ENCODE data around the gene NLGN1.

NLGN1 gene

DNA sequence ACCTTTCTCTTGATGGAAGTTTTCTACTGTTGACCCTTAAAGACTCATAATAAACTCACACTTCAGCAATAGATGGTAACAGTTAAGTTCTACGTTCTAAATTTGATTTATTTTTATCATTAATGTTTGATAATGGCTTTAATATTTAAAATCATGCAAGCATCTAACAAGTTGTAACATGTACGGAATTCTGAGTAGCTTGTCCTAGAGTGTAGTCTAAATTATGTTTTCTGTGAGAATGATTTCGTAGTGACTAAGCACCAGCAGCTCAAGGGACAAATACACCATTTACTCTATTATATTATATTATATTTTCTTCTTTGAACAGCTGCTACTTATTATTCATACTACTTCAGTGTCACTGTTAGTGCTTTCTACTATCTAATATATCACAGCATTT, 345.6 kb downstream of the NLGN1 start:
- H3K27me3 ChIP-seq (ENCODE audit: insufficient read depth, low read length) = no peaks in the 10 kb centered on the region
- no peak overlapping the region for H3K9ac ChIP-seq (ENCODE audit: low read depth, low read length)
- H3K27ac ChIP-seq (ENCODE audit: low read depth, low read length) = no peak overlapping the region
- H3K4me3 ChIP-seq (ENCODE audit: low read length) = no peak overlapping the region
- H3K36me3 ChIP-seq (ENCODE audit: insufficient read depth, low read length) = no peaks in the 10 kb centered on the region
- peaks cover 17% of the 10 kb centered on the region for H3K4me1 ChIP-seq (ENCODE audit: insufficient read depth, low read length)
- WGBS = 83% methylated on average over 2 of the region's 3 CpGs
- H3K9me3 ChIP-seq (ENCODE audit: insufficient read depth, low read depth, low read length) = no peaks in the 10 kb centered on the region

- no peaks in the 10 kb centered on the region for H3K27me3 ChIP-seq (ENCODE audit: insufficient read depth, low read length)
- no peak overlapping the region for H3K27ac ChIP-seq (ENCODE audit: low read depth, low read length)
- no peak overlapping the region for H3K4me3 ChIP-seq (ENCODE audit: low read length)
- H3K4me1 ChIP-seq (ENCODE audit: insufficient read depth, low read length) = peaks cover 17% of the 10 kb centered on the region
- 96% methylated on average over 1 of the region's 1 CpG for WGBS
- H3K36me3 ChIP-seq (ENCODE audit: insufficient read depth, low read length) = no peaks in the 10 kb centered on the region
- H3K9ac ChIP-seq (ENCODE audit: low read depth, low read length) = no peak overlapping the region
- no peaks in the 10 kb centered on the region for H3K9me3 ChIP-seq (ENCODE audit: insufficient read depth, low read depth, low read length)
Observed at GRCh38 chr3:173743516-173743915, 346.0 kb downstream of the NLGN1 start.

DNA sequence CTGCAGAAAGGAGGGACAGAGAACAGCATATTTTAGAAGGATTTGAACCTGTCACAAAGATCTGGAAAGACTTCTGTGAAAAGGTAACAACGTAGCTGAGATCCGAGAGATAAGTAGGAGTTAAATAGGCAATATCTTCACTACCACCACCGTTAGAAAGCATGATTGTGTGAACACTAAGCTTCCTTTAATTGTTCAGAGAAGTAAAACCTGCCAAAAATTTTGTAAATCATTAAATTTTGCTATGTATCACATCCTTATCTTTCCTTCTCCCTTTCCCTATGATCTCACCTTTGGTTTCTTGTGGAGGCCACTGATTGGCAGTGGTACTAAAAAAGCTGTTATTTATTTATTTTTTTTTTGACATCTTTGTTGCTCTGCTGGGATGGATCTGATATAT, 346.9 kb downstream of the NLGN1 start:
- WGBS = 94% methylated on average over 3 of the region's 3 CpGs
- H3K4me1 ChIP-seq (ENCODE audit: insufficient read depth, low read length) = peaks cover 7% of the 10 kb centered on the region
- H3K9me3 ChIP-seq (ENCODE audit: insufficient read depth, low read depth, low read length) = no peaks in the 10 kb centered on the region
- H3K4me3 ChIP-seq (ENCODE audit: low read length) = no peak overlapping the region
- H3K27ac ChIP-seq (ENCODE audit: low read depth, low read length) = no peak overlapping the region
- H3K9ac ChIP-seq (ENCODE audit: low read depth, low read length) = no peak overlapping the region
- no peaks in the 10 kb centered on the region for H3K36me3 ChIP-seq (ENCODE audit: insufficient read depth, low read length)
- H3K27me3 ChIP-seq (ENCODE audit: insufficient read depth, low read length) = no peaks in the 10 kb centered on the region

GRCh38 chr3:173744895-173745294, 347.4 kb downstream of the NLGN1 start:
- no peak overlapping the region for H3K9ac ChIP-seq (ENCODE audit: low read depth, low read length)
- no peaks in the 10 kb centered on the region for H3K27me3 ChIP-seq (ENCODE audit: insufficient read depth, low read length)
- whole genome bisulfite sequencing = 91% methylated on average over 3 of the region's 4 CpGs
- H3K9me3 ChIP-seq (ENCODE audit: insufficient read depth, low read depth, low read length) = no peaks in the 10 kb centered on the region
- no peak overlapping the region for H3K27ac ChIP-seq (ENCODE audit: low read depth, low read length)
- peaks cover 3% of the 10 kb centered on the region; the same call in 1 of the 2 replicates for H3K4me1 ChIP-seq (ENCODE audit: insufficient read depth, low read length)
- no peak overlapping the region for H3K4me3 ChIP-seq (ENCODE audit: low read length)
- H3K36me3 ChIP-seq (ENCODE audit: insufficient read depth, low read length) = no peaks in the 10 kb centered on the region

DNA sequence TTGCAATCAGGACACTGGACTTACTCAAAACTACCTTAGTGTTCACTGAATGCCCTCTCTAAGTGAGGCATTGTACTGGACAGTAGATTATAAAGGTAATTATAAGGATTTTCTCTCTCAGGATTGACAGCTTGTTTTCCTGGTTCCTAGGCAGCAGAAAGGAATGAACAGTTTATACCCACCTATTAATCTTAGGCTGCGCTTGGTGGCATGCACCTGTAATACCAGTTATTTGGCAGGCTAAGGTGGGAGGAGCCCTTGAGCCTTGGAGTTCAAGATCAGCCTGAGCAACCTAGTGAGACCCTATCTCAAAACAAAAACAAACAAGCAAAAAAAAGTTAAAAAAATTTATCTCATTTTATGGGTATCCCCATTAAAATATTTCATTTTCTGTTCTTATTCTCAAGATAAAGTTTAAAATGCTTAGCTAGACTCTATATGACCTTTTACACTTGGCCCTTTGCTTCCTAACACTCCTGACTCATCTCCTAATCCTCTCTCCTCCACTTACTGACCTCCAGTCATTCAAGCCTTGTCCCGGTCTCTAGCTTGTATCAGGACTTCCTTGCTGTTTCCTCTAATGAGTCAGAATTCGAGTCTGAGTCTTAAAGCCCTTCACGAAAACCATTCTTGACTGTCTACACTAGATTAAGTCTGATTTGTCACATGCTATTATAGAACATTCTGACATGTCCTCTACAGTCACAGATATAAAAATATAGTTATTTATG, 348.6 kb downstream of the NLGN1 start:
- H3K36me3 ChIP-seq (ENCODE audit: insufficient read depth, low read length) = no peaks in the 10 kb centered on the region
- peaks cover under 1% of the 10 kb centered on the region; the same call in 1 of the 2 replicates for H3K4me1 ChIP-seq (ENCODE audit: insufficient read depth, low read length)
- no peak overlapping the region for H3K4me3 ChIP-seq (ENCODE audit: low read length)
- H3K9ac ChIP-seq (ENCODE audit: low read depth, low read length) = no peak overlapping the region
- H3K27ac ChIP-seq (ENCODE audit: low read depth, low read length) = no peak overlapping the region
- WGBS = 79% methylated on average over 4 of the region's 4 CpGs
- H3K9me3 ChIP-seq (ENCODE audit: insufficient read depth, low read depth, low read length) = no peaks in the 10 kb centered on the region
- H3K27me3 ChIP-seq (ENCODE audit: insufficient read depth, low read length) = no peaks in the 10 kb centered on the region

- H3K27me3 ChIP-seq (ENCODE audit: insufficient read depth, low read length) = no peaks in the 10 kb centered on the region
- H3K9ac ChIP-seq (ENCODE audit: low read depth, low read length) = no peak overlapping the region
- H3K4me3 ChIP-seq (ENCODE audit: low read length) = no peak overlapping the region
- WGBS = 100% methylated on average over 3 of the region's 3 CpGs
- no peaks in the 10 kb centered on the region for H3K36me3 ChIP-seq (ENCODE audit: insufficient read depth, low read length)
- no peaks in the 10 kb centered on the region for H3K9me3 ChIP-seq (ENCODE audit: insufficient read depth, low read depth, low read length)
- no peak overlapping the region for H3K27ac ChIP-seq (ENCODE audit: low read depth, low read length)
- peaks cover 10% of the 10 kb centered on the region; the same call in 1 of the 2 replicates for H3K4me1 ChIP-seq (ENCODE audit: insufficient read depth, low read length)
Observed at GRCh38 chr3:173747427-173747826, 349.9 kb downstream of the NLGN1 start.

GRCh38 chr3:173748105-173748504, 350.6 kb downstream of the NLGN1 start:
- H3K27me3 ChIP-seq (ENCODE audit: insufficient read depth, low read length) = no peaks in the 10 kb centered on the region
- no peaks in the 10 kb centered on the region for H3K36me3 ChIP-seq (ENCODE audit: insufficient read depth, low read length)
- no peak overlapping the region for H3K9ac ChIP-seq (ENCODE audit: low read depth, low read length)
- no peaks in the 10 kb centered on the region for H3K9me3 ChIP-seq (ENCODE audit: insufficient read depth, low read depth, low read length)
- H3K27ac ChIP-seq (ENCODE audit: low read depth, low read length) = no peak overlapping the region
- no peak overlapping the region for H3K4me3 ChIP-seq (ENCODE audit: low read length)
- WGBS = no CpG with 5 or more reads among the region's 1 CpG
- H3K4me1 ChIP-seq (ENCODE audit: insufficient read depth, low read length) = peaks cover 10% of the 10 kb centered on the region; the same call in 1 of the 2 replicates

GRCh38 chr3:173750095-173750494, 352.6 kb downstream of the NLGN1 start:
- Histone ChIP-seq H3K27me3 (ENCODE audit: insufficient read depth, low read length) (no peaks in the 10 kb centered on the region), H3K9me3 (ENCODE audit: insufficient read depth, low read depth, low read length) (no peaks in the 10 kb centered on the region), H3K4me1 (ENCODE audit: insufficient read depth, low read length) (peaks cover 10% of the 10 kb centered on the region; the same call in 1 of the 2 replicates), H3K9ac (ENCODE audit: low read depth, low read length) (no peak overlapping the region), H3K4me3 (ENCODE audit: low read length) (no peak overlapping the region), H3K36me3 (ENCODE audit: insufficient read depth, low read length) (no peaks in the 10 kb centered on the region), H3K27ac (ENCODE audit: low read depth, low read length) (no peak overlapping the region)
- WGBS = 91% methylated on average over 1 of the region's 2 CpGs

GRCh38 chr3:173750591-173750990, 353.0 kb downstream of the NLGN1 start:
- no peaks in the 10 kb centered on the region for H3K9me3 ChIP-seq (ENCODE audit: insufficient read depth, low read depth, low read length)
- H3K4me3 ChIP-seq (ENCODE audit: low read length) = no peak overlapping the region
- H3K4me1 ChIP-seq (ENCODE audit: insufficient read depth, low read length) = peaks cover 10% of the 10 kb centered on the region; the same call in 1 of the 2 replicates
- H3K27me3 ChIP-seq (ENCODE audit: insufficient read depth, low read length) = no peaks in the 10 kb centered on the region
- H3K36me3 ChIP-seq (ENCODE audit: insufficient read depth, low read length) = no peaks in the 10 kb centered on the region
- no peak overlapping the region for H3K9ac ChIP-seq (ENCODE audit: low read depth, low read length)
- no peak overlapping the region for H3K27ac ChIP-seq (ENCODE audit: low read depth, low read length)
- 87% methylated on average over 1 of the region's 1 CpG for WGBS

DNA sequence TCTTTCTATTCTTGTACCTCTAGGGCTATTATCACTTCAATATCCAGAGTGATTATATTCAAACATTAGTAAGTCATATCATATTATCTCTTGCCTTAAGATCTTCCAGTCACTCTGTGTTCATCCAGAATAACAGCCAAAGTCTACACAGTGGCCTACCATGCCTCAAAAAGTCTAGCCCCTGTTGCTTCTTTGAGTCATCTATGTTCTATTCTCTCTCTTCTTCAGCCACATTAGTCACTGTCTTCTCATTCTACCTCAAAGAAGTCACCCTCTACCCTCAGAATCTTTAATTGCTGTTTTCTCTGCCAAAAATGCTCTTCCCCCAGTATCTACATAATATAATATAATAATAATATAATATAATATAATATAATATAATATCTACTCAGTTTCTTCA, 356.0 kb downstream of the NLGN1 start:
- Histone ChIP-seq H3K4me3 (ENCODE audit: low read length) (no peak overlapping the region), H3K27me3 (ENCODE audit: insufficient read depth, low read length) (no peaks in the 10 kb centered on the region), H3K9ac (ENCODE audit: low read depth, low read length) (no peak overlapping the region), H3K27ac (ENCODE audit: low read depth, low read length) (no peak overlapping the region), H3K4me1 (ENCODE audit: insufficient read depth, low read length) (peaks cover 10% of the 10 kb centered on the region; the same call in 1 of the 2 replicates), H3K9me3 (ENCODE audit: insufficient read depth, low read depth, low read length) (no peaks in the 10 kb centered on the region), H3K36me3 (ENCODE audit: insufficient read depth, low read length) (no peaks in the 10 kb centered on the region)

DNA sequence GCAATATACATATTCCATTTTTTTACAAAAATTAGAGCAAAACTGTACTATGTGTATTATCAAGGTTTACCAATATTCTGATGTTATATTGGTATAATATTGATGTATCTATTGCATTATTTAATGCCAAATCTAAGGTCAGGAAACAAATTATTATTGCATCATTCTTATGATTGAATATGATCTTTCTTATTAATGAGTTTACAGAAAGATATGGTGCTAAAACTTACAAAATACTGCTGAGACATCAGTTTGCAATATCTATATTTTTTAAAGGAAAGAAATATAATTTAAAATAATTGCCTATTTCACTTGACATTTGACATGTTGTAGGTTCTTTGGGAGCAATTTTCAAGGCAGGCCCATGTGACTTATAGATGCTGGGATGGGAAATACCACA, 357.6 kb downstream of the NLGN1 start:
- no peak overlapping the region for H3K27ac ChIP-seq (ENCODE audit: low read depth, low read length)
- no peak overlapping the region for H3K4me3 ChIP-seq (ENCODE audit: low read length)
- no peaks in the 10 kb centered on the region for H3K9me3 ChIP-seq (ENCODE audit: insufficient read depth, low read depth, low read length)
- H3K36me3 ChIP-seq (ENCODE audit: insufficient read depth, low read length) = no peaks in the 10 kb centered on the region
- peaks cover 10% of the 10 kb centered on the region; the same call in 1 of the 2 replicates for H3K4me1 ChIP-seq (ENCODE audit: insufficient read depth, low read length)
- no peaks in the 10 kb centered on the region for H3K27me3 ChIP-seq (ENCODE audit: insufficient read depth, low read length)
- no peak overlapping the region for H3K9ac ChIP-seq (ENCODE audit: low read depth, low read length)

GRCh38 chr3:173761161-173761560, 363.6 kb downstream of the NLGN1 start:
- Histone ChIP-seq H3K4me3 (ENCODE audit: low read length) (no peak overlapping the region), H3K9me3 (ENCODE audit: insufficient read depth, low read depth, low read length) (no peaks in the 10 kb centered on the region), H3K36me3 (ENCODE audit: insufficient read depth, low read length) (no peaks in the 10 kb centered on the region), H3K27me3 (ENCODE audit: insufficient read depth, low read length) (no peaks in the 10 kb centered on the region), H3K27ac (ENCODE audit: low read depth, low read length) (no peak overlapping the region), H3K9ac (ENCODE audit: low read depth, low read length) (no peak overlapping the region), H3K4me1 (ENCODE audit: insufficient read depth, low read length) (no peaks in the 10 kb centered on the region)
- 95% methylated on average over 3 of the region's 4 CpGs for WGBS

Measured in HUES64 (cell line).